GM12801 (cell line): ENCODE data around the gene EFCAB6.

ENCODE experiments used
- CTCF ChIP-seq: IDR thresholded peaks from one replicate; pipeline ENCODE4 v1.5.1; 2011; ENCODE audit warnings: control low read depth; ENCODE audit not compliant: insufficient read length; ENCODE audit errors: extremely low read depth

Gene EFCAB6

GRCh38 chr22:43827926-43828724, 16.0 kb upstream of the EFCAB6 start:
- no peak for TF ChIP-seq CTCF

- TF ChIP-seq CTCF, result no peak
These were observed 15.1 kb upstream of the EFCAB6 start for GRCh38 chr22:43827003-43827735.

DNA sequence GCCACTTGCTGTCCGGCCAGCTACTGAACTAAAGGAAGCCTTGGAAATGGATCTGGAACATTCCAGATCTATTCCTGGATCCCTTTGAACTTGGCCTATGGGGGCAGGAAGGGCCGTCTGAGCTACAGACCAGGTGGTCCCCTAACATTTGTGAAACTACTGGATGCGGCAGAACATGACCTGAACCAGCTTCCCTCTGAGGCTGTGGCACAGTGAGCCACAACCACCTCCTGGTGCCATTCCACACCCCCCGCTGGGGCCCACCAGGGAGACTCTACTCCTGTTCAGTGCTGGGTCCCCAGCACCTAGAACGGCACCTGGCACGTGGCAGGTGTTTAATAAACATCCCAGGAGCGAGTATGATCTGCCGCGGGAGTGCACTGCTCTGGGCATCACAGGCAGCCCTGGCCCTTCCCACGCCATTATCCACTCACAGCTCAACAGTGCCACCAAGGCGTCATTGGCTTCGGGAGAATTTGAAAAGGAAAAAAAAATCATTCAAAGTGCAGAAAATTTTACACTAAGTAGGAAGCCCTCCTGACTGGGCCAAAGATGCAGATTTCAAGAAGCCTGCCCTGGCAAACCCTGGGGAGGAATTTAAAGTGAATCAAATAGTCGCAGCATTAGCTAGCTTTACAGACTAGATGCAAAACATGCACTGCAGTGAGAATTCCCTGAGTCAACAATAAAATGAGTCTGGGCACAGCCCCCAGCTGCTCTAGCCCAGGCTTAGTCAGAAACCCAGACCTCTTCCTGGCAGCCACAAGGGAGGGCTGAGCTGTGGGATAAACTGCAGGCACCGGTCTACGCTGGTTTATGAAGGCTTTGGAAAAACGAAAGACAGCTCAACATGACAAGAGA, 14.3 kb upstream of the EFCAB6 start:
- no peak for TF ChIP-seq CTCF

DNA sequence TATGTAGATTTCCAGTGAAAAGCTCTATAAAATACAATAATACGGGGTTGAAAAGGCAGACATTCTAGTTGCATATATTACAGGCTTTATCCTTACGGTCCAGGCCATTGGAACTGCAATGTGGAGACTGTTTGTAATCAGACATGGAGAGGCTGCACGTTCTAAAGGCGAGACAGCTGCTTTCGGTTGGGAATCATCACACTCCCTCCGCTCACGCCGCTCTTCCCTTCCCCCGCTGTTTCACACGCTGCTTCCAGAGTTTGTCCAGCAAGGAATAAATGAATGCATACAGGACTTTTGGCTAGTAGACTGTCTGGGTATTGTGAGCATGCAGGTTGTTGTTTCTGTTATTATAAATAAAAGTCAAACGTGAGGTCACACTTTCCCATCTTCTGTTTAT, 13.5 kb upstream of the EFCAB6 start:
- TF ChIP-seq CTCF, result no peak

DNA sequence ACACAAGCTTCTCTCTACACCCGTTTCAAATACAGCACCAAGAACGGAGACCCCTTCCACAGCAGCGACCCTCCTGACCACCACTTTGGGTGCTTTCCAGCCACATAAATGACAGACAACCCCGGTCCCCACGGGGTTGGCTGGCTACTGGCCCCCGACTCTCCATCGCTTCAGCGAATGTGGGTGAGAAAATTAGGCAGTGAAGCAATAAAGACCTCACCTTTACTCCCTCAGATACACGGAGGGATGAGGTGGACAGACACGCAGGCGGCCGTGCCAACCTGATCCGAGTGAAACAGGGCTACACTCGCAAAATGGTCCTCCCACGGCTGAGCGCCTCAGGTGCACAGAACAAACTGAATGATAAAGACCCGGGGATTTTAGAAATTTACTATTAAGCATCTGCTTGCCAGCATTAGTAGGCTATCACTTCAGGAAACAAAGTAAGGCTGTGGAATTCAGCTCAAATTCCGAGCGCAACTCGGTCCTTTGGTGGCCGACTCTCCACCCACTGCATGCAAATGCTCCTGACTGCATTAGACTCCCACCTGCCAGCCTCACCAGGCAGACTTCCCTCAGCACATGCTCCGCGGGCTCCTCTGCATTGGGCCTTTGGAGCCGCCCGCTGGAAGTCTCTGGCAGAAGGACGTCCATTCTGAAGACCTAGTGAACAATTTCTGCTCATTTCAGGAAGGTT, 12.8 kb upstream of the EFCAB6 start:
- TF ChIP-seq CTCF, result no peak

DNA sequence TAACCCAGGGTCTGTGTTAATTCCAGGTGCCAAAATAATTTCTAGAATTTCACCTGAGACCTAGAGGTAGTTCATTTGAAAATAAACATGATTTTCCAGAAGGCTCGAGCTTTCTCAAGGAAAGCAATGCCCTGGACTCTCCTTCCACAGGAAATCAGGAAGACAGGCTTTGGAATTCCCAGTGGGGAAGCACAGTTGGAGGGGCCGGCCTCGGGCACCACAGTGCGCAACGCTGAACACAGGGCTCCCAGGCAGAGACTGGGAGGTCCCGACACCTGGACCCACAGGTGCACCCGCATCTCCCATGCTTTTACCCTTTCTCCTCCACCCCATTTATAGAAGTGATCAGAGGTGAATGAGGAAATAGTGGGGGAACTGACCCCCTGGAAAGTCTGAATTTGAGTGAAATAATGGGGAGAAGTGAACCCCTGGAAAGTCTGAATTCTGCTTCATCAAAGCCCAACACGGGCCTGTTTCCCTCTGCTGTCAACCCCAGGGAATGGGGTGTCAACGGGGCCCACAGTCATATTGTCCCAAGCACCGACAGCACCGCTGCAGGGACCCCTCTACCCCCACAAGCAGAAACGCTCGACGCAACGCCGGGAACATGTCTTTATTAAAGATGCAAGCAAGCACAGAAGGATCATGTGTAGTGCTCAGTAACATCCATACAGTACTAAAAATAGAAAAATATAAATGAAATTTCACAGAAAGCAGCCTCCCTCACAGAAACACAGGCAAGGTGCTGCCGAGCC, 12.0 kb upstream of the EFCAB6 start:
- no peak for TF ChIP-seq CTCF
